ENCODE data around the gene ARHGAP6. TPM values are rescaled to one million over a fixed set of nuclear protein-coding genes. Genes with fewer than 3 reads are reported as not detected.

The ARHGAP6 gene
- total and polyA plus RNA-seq, 3 donors from 2014 or later: 4.8 to 11.8 (median 5.7) TPM

- no peak for DNase-seq
- Histone ChIP-seq H3K27me3 (no peaks in the 10 kb centered on the region), H3K36me3 (ENCODE audit: low read depth, missing control alignments) (no peaks in the 10 kb centered on the region), H3K27ac (no peak overlapping the region), H3K9me3 (no peaks in the 10 kb centered on the region), H3K4me3 (no peak overlapping the region), H3K4me1 (no peaks in the 10 kb centered on the region)
- intact Hi-C loops (cut with DNase I; ENCODE audit: low total_unique reads): no loop called here
- no peak for TF ChIP-seq POLR2A (IDR thresholded peaks at IDR 0.05)
- no peak for TF ChIP-seq CTCF (IDR thresholded peaks at IDR 0.05)
- WGBS, 2 donors: 87 to 90% methylated on average over 5 of the region's 5 CpGs
Observed at GRCh38 chrX:11535156-11535919, 130.4 kb downstream of the ARHGAP6 start.

- no peak overlapping the region for H3K4me3 ChIP-seq
- H3K27me3 ChIP-seq: no peaks in the 10 kb centered on the region
- H3K9me3 ChIP-seq: no peaks in the 10 kb centered on the region
- no peak for DNase-seq
- H3K27ac ChIP-seq: no peak overlapping the region
- H3K4me1 ChIP-seq: no peaks in the 10 kb centered on the region
- WGBS, 2 donors: 5 to 14% methylated on average over 2 of the region's 2 CpGs
- intact Hi-C loops (cut with DNase I; ENCODE audit: low total_unique reads): loop anchor here (5.0 kb wide), 1 partner anchor 391 kb away; no protein-coding TSS in a partner anchor
- no peaks in the 10 kb centered on the region for H3K36me3 ChIP-seq (ENCODE audit: low read depth, missing control alignments)
- no peak for TF ChIP-seq POLR2A (IDR thresholded peaks at IDR 0.05)
- TF ChIP-seq CTCF (IDR thresholded peaks at IDR 0.05): peak; percentile 72 to 95 (median 83)
Observed at GRCh38 chrX:11533199-11533651, 132.5 kb downstream of the ARHGAP6 start.

GRCh38 chrX:11532291-11533078 is 133.2 kb downstream of the ARHGAP6 start:
- no peaks in the 10 kb centered on the region for H3K36me3 ChIP-seq (ENCODE audit: low read depth, missing control alignments)
- no peaks in the 10 kb centered on the region for H3K27me3 ChIP-seq
- no peak overlapping the region for H3K27ac ChIP-seq
- TF ChIP-seq POLR2A (IDR thresholded peaks at IDR 0.05) (no peak), CTCF (IDR thresholded peaks at IDR 0.05) (no peak)
- H3K9me3 ChIP-seq: no peaks in the 10 kb centered on the region
- H3K4me3 ChIP-seq: no peak overlapping the region
- H3K4me1 ChIP-seq: no peaks in the 10 kb centered on the region
- DNase-seq: peak; percentile 12
- intact Hi-C loops (cut with DNase I; ENCODE audit: low total_unique reads): loop anchor here (5.0 kb wide), 1 partner anchor 390 kb away; no protein-coding TSS in a partner anchor

- Histone ChIP-seq H3K27ac (no peak overlapping the region), H3K9me3 (no peaks in the 10 kb centered on the region), H3K27me3 (no peaks in the 10 kb centered on the region), H3K36me3 (ENCODE audit: low read depth, missing control alignments) (no peaks in the 10 kb centered on the region), H3K4me1 (no peaks in the 10 kb centered on the region), H3K4me3 (no peak overlapping the region)
- intact Hi-C loops (cut with DNase I; ENCODE audit: low total_unique reads): loop anchor here (5.0 kb wide), 1 partner anchor 389 kb away; no protein-coding TSS in a partner anchor
- WGBS, 2 donors: 43 to 47% methylated on average over 1 of the region's 1 CpG
- no peak for TF ChIP-seq POLR2A (IDR thresholded peaks at IDR 0.05)
- peak in 1 of 3 experiments; percentile 20 for TF ChIP-seq CTCF (IDR thresholded peaks at IDR 0.05)
- no peak for DNase-seq
Observed at GRCh38 chrX:11531226-11531625, 134.5 kb downstream of the ARHGAP6 start.
